GM10266 (cell line): ENCODE data around the gene ILDR2.

ENCODE experiments used
- DNase-seq: peaks from one replicate; pipeline ENCODE4 v3.0.0; 2012; ENCODE audit errors: extremely low spot score
- CTCF ChIP-seq: IDR thresholded peaks from 2 replicates; pipeline ENCODE4 v1.5.1; 2012; ENCODE audit warnings: mild to moderate bottlenecking, low read depth; ENCODE audit not compliant: control insufficient read depth, insufficient read depth; ENCODE audit errors: missing control alignments

Gene ILDR2

GRCh38 chr1:166971252-166971651 lies 4.1 kb downstream of the ILDR2 start:
- no peak for TF ChIP-seq CTCF
- DNase-seq, result no peak

GRCh38 chr1:166969074-166969677 lies 6.2 kb downstream of the ILDR2 start:
- TF ChIP-seq CTCF, result no peak
- DNase-seq, result no peak

GRCh38 chr1:166960858-166961474 lies 14.4 kb downstream of the ILDR2 start:
- no peak for TF ChIP-seq CTCF

GRCh38 chr1:166956872-166957271 lies 18.5 kb downstream of the ILDR2 start:
- TF ChIP-seq CTCF, result no peak
- DNase-seq, result no peak

More at GRCh38 chr1:166960858-166961474, 14.4 kb downstream of the ILDR2 start:
- DNase-seq, result no peak

- DNase-seq, result no peak
- no peak for TF ChIP-seq CTCF
Measured at GRCh38 chr1:166956057-166956850, 19.1 kb downstream of the ILDR2 start.

- no peak for TF ChIP-seq CTCF
- no peak for DNase-seq
Measured at GRCh38 chr1:166953491-166953890, 21.8 kb downstream of the ILDR2 start.
